ENCODE results near the gene G6PC2. TPM values are rescaled to one million over a fixed set of nuclear protein-coding genes. Genes with fewer than 3 reads are reported as not detected.

The G6PC2 gene
- total RNA-seq, 1 experiment from 2014 or later: not detected

- Mint-ChIP-seq H3K36me3 (ENCODE audit: insufficient read depth, unreplicated experiment) (peaks cover 7% of the 10 kb centered on the region), H3K27me3 (ENCODE audit: insufficient read depth, unreplicated experiment) (peaks cover 34% of the 10 kb centered on the region), H3K9me3 (ENCODE audit: unreplicated experiment) (no peaks in the 10 kb centered on the region), H3K27ac (ENCODE audit: low read depth, unreplicated experiment) (peak within 1 kb of the TSS; percentile 52), H3K4me3 (ENCODE audit: unreplicated experiment) (peak within 1 kb of the TSS; percentile 89), H3K4me1 (ENCODE audit: insufficient read depth, unreplicated experiment) (peaks cover 11% of the 10 kb centered on the region)
- TF ChIP-seq, protein P1, sequence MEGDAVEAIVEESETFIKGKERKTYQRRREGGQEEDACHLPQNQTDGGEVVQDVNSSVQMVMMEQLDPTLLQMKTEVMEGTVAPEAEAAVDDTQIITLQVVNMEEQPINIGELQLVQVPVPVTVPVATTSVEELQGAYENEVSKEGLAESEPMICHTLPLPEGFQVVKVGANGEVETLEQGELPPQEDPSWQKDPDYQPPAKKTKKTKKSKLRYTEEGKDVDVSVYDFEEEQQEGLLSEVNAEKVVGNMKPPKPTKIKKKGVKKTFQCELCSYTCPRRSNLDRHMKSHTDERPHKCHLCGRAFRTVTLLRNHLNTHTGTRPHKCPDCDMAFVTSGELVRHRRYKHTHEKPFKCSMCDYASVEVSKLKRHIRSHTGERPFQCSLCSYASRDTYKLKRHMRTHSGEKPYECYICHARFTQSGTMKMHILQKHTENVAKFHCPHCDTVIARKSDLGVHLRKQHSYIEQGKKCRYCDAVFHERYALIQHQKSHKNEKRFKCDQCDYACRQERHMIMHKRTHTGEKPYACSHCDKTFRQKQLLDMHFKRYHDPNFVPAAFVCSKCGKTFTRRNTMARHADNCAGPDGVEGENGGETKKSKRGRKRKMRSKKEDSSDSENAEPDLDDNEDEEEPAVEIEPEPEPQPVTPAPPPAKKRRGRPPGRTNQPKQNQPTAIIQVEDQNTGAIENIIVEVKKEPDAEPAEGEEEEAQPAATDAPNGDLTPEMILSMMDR (IDR thresholded peaks at IDR 0.05; ENCODE audit: unreplicated experiment): no peak
- CTCF ChIA-PET: interaction anchor here (0.6 to 1.2 kb wide), 2 partner anchors 15 to 242 kb away, joined by 3 read pairs; no protein-coding TSS in a partner anchor
- intact Hi-C loops (cut with micrococcal nuclease): no loop called here
- DNase-seq (ENCODE audit: unreplicated experiment): peak; percentile 95
- BruUV-seq (replicated peaks): TSS peak; percentile 46
- POLR2A ChIA-PET: interaction anchor here (0.6 kb wide), 1 partner anchor 106 kb away, joined by 3 read pairs; no protein-coding TSS in a partner anchor
Measured at GRCh38 chr2:168890006-168890782, 10.9 kb upstream of the G6PC2 start, which contains the start of gene SPC25. SPC25 (minus strand) TSS chr2:168890430; CDS start chr2:168889519, 911 bp downstream.

DNA sequence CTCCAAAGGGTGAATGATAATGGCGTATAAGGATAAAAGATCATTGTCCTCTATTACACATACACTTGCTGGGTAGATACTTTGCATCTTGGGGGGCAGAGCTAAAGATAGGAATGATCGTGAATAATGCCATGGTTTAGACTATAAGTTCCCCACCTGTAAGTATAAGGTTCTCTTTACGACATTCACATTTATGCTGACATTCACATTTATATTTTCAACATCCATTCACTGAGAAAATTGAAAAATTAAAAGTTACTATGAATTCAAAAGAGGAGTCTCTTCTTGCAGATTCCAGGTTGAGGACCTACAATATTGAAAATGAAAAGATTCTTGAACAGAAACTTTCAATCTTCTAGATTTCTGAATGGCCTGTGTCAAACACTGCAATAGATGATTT is 8.8 kb upstream of the G6PC2 start:
- TF ChIP-seq, protein P1 (IDR thresholded peaks at IDR 0.05; ENCODE audit: unreplicated experiment): no peak
- peaks cover 5% of the 10 kb centered on the region for H3K4me1 Mint-ChIP-seq (ENCODE audit: insufficient read depth, unreplicated experiment)
- no peak overlapping the region for H3K4me3 Mint-ChIP-seq (ENCODE audit: unreplicated experiment)
- intact Hi-C loops (cut with micrococcal nuclease): no loop called here
- no peaks in the 10 kb centered on the region for H3K36me3 Mint-ChIP-seq (ENCODE audit: insufficient read depth, unreplicated experiment)
- CTCF ChIA-PET: interaction anchor here (0.9 kb wide), 1 partner anchor 30 kb away, joined by 3 read pairs; no protein-coding TSS in a partner anchor
- H3K9me3 Mint-ChIP-seq (ENCODE audit: unreplicated experiment): no peaks in the 10 kb centered on the region
- H3K27me3 Mint-ChIP-seq (ENCODE audit: insufficient read depth, unreplicated experiment): peaks cover 34% of the 10 kb centered on the region
- BruUV-seq (replicated peaks): no TSS peak
- no peak for DNase-seq (ENCODE audit: unreplicated experiment)
- no peak overlapping the region for H3K27ac Mint-ChIP-seq (ENCODE audit: low read depth, unreplicated experiment)
- POLR2A ChIA-PET: interaction anchor here (0.7 kb wide), 1 partner anchor 433 kb away, joined by 3 read pairs; no protein-coding TSS in a partner anchor

- H3K27ac Mint-ChIP-seq (ENCODE audit: low read depth, unreplicated experiment): no peak overlapping the region
- intact Hi-C loops (cut with micrococcal nuclease): no loop called here
- peaks cover 40% of the 10 kb centered on the region for H3K27me3 Mint-ChIP-seq (ENCODE audit: insufficient read depth, unreplicated experiment)
- ChIA-PET CTCF (interaction anchor here (0.8 kb wide), 1 partner anchor 557 kb away, joined by 3 read pairs; no protein-coding TSS in a partner anchor), POLR2A (interaction anchor here (0.8 kb wide), 1 partner anchor 12 kb away, joined by 3 read pairs; no protein-coding TSS in a partner anchor)
- no peak overlapping the region for H3K4me3 Mint-ChIP-seq (ENCODE audit: unreplicated experiment)
- no TSS peak for BruUV-seq (replicated peaks)
- DNase-seq (ENCODE audit: unreplicated experiment): no peak
- TF ChIP-seq, protein P1 (IDR thresholded peaks at IDR 0.05; ENCODE audit: unreplicated experiment): no peak
- peaks cover 5% of the 10 kb centered on the region for H3K4me1 Mint-ChIP-seq (ENCODE audit: insufficient read depth, unreplicated experiment)
- no peaks in the 10 kb centered on the region for H3K9me3 Mint-ChIP-seq (ENCODE audit: unreplicated experiment)
- H3K36me3 Mint-ChIP-seq (ENCODE audit: insufficient read depth, unreplicated experiment): no peaks in the 10 kb centered on the region
Measured at GRCh38 chr2:168894101-168894500, 7.0 kb upstream of the G6PC2 start.

GRCh38 chr2:168894720-168895119 is 6.4 kb upstream of the G6PC2 start:
- no TSS peak for BruUV-seq (replicated peaks)
- Mint-ChIP-seq H3K36me3 (ENCODE audit: insufficient read depth, unreplicated experiment) (no peaks in the 10 kb centered on the region), H3K4me3 (ENCODE audit: unreplicated experiment) (no peak overlapping the region), H3K27ac (ENCODE audit: low read depth, unreplicated experiment) (no peak overlapping the region), H3K27me3 (ENCODE audit: insufficient read depth, unreplicated experiment) (peaks cover 46% of the 10 kb centered on the region), H3K4me1 (ENCODE audit: insufficient read depth, unreplicated experiment) (peaks cover 5% of the 10 kb centered on the region), H3K9me3 (ENCODE audit: unreplicated experiment) (no peaks in the 10 kb centered on the region)
- ChIA-PET CTCF (interaction anchor here (0.8 kb wide), 1 partner anchor 558 kb away, joined by 3 read pairs; no protein-coding TSS in a partner anchor), POLR2A (no interaction called here)
- DNase-seq (ENCODE audit: unreplicated experiment): no peak
- intact Hi-C loops (cut with micrococcal nuclease): no loop called here
- TF ChIP-seq, protein P1 (IDR thresholded peaks at IDR 0.05; ENCODE audit: unreplicated experiment): no peak

All from MCF 10A (cell line).